GM18519 (cell line): Measurements from ENCODE around the gene TGFB2.
"Not testable (repeated sequence)": the region's sequence is repeated elsewhere in the genome, so short reads cannot be mapped to it uniquely, and the experiment has no call there.

Experiments
- ATAC-seq: cut with Tn5 transposase; IDR thresholded peaks from one replicate; pipeline ENCODE4 v1.9.1; 2021; ENCODE audit warnings: mild to moderate bottlenecking, moderate library complexity; ENCODE audit not compliant: unreplicated experiment, low FRiP score

The TGFB2 gene

DNA sequence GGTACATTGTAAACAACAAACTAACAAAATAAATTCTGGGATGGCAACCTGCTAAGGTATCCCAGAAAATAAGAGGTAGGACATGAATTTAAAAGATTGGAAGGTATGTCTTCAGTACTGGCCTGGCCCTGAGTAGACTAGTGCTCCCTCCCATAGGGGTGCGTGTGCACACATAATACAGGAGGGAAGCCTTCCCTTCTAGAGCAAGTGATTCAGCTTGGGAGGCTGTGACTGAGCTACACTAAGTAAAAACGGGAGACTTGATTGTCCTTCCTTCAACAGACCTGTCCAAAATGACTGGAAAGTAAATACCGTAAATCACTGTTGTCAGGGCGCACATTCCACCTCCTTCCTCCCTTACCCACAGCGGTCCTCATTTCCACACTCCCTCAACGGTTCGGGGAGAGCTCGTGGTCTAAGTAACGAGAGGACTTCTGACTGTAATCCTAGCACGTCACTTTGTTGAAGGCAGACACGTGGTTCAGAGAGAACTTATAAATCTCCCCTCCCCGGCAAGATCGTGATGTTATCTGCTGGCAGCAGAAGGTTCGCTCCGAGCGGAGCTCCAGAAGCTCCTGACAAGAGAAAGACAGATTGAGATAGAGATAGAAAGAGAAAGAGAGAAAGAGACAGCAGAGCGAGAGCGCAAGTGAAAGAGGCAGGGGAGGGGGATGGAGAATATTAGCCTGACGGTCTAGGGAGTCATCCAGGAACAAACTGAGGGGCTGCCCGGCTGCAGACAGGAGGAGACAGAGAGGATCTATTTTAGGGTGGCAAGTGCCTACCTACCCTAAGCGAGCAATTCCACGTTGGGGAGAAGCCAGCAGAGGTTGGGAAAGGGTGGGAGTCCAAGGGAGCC lies at the start of gene TGFB2:
Gene TGFB2 (plus strand): TSS at position 523 of the 859 bp plus-strand sequence. CDS start 1,366 bp downstream, outside the sequence.
- peak; percentile 33 for ATAC-seq

DNA sequence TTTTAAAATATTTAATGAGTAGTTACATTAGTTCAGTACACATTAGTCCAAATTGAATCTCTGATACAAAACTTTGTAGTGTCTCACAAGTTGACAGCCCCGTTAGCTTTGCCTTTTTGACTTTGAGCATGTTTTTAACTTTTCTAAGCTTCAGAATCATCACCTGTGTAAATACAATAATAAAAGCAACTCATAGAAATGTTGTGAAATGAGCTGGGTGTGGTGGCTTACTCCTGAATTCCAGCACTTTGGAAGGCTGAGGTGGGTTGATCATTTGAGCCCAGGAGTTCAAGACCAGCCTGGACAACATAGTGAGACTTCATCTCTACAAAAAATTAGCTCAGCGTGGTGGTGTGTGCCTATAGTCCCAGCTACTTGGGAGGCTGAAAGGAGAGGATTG lies 49.0 kb upstream of the TGFB2 start:
- no peak for ATAC-seq

DNA sequence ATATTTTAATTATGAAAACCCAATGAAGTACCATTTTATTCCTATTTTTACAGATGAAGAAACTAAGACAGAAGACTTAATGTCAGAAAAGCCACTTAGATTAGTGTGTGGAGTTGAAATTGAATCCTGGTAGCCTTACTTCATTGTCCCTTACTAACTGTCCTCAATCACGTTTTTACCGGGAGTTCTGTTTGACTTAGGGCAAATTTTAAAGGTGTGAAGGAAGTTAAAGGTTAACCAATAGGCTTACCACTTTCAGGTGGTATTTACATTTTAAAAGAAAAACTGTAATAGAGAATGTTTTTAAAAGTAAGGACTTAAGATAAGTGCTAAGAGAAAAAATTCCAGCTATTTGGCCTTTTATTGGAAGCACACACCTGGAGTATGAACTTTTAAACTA lies 47.7 kb upstream of the TGFB2 start:
- ATAC-seq: no peak

DNA sequence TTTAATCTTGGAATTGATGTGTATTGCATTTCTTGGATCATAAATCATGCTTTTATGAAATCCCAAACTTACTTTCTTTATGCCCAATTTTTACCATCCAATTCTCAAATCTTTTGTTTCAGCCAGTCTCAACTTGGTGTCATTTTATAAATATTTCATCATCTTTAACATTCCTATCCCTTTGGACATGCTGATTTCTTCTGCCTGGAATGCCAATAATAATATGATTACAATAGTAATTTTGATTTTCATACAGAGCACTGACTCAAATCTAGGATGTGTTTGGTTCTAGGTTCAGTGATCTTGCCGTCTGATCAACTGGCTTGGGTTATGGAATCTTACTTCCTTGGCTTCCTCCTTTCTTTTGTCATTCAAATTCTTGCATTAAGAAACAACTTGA lies 47.3 kb upstream of the TGFB2 start:
- ATAC-seq: no peak

DNA sequence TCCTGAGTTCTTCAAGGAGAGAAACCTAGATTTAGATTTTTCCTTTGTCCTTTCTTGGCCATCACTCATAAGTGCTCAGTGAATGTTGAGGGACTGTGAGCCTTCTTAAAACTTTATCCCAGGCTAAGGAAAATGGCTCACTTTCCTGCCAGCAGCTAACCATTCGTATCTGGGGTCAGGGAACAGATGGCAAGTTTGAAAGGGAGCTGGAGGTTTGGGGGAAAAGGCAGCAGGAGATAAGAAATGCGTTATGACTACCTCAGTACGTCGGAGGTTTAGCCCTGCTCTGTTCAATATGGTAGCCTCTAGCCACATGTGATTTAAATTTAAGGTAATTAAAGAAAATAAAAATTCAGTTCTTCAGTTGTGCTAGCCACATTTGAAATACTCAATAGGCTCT lies 46.7 kb upstream of the TGFB2 start:
- ATAC-seq: no peak

DNA sequence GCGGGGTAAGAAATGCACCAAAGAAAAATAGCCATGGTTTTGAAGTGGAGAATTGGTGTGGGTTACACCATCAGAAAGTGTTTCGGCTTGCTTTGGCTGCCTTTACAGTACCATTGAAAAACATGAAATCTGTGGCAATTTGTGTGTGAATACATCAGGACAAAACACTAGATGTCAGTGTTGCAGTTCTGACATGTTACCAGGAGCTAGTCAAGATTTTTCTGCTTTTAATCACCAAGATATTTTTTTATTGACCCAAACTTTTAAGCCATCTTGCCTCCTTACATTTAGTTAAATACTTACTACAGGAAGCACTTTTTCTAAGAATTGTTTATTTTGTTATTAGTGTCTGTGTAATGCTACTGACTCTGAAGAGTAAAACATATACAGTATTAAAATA lies 45.7 kb upstream of the TGFB2 start:
- ATAC-seq: peak; percentile 56

DNA sequence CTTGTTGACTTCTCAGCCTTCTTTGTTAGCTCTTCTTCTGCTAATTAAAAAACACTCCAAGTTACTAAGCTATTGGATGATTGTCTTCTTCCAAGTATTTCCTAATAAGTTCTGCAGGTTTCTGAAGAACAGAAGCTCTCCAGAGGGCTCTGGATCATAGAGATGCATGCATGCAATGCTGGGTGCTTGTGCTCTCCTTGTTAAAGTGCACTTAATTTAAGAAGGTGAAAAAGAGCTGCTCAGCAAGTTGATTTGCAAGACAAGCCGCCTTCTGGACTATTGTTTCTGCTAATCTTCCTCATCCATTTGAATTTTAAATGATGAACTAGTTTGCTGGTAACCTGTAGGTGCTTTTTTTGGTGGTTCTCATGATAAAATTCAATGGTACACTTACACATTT lies 43.9 kb upstream of the TGFB2 start:
- no peak for ATAC-seq

DNA sequence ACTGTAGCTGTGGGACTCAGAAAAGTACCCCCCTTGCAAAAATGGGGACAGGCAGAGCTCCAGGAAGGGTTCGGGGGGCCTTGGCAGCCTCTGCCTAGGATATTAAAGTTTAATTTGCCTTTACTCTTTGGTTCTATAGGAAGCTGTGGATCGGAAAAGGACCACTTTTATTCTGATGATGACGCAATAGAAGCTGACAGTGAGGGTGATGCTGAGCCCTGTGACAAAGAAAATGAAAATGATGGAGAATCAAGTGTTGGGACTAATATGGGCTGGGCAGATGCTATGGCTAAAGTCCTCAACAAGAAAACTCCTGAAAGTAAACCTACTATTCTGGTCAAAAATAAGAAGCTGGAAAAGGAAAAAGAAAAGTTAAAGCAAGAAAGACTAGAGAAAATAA lies 43.0 kb upstream of the TGFB2 start:
- ATAC-seq: no peak

DNA sequence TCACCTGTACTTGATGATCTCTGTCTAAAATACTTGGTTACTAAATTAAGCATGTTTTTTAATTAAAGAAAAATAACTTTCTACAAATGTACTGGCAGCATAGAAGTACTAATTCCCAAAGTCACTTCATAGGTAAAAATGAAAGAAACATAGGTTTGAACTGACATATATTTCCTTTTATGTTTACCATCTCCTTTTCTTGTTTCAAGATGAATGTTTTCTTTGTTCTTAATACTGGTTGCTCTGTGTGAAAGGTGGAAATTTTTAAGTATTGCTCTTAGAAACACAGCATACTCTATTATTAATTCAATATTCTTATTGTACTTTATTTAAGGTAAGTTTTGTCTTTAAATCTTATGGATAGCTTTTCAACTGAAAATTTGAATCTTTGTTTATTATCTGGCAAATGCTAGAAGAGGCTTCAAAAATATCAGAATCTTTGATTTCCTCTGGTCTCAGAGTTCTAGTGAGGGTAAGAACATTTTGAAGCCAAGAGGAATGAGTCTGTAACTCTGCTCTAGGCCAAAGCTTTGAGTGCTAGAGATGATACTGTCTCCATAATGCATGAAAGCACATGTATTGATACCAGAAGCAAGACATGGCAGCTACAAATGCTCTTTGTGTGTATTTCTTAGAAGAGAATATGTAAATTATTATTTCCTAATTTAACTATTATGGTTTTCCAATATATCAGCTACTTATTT lies 41.8 kb upstream of the TGFB2 start:
- no peak for ATAC-seq

DNA sequence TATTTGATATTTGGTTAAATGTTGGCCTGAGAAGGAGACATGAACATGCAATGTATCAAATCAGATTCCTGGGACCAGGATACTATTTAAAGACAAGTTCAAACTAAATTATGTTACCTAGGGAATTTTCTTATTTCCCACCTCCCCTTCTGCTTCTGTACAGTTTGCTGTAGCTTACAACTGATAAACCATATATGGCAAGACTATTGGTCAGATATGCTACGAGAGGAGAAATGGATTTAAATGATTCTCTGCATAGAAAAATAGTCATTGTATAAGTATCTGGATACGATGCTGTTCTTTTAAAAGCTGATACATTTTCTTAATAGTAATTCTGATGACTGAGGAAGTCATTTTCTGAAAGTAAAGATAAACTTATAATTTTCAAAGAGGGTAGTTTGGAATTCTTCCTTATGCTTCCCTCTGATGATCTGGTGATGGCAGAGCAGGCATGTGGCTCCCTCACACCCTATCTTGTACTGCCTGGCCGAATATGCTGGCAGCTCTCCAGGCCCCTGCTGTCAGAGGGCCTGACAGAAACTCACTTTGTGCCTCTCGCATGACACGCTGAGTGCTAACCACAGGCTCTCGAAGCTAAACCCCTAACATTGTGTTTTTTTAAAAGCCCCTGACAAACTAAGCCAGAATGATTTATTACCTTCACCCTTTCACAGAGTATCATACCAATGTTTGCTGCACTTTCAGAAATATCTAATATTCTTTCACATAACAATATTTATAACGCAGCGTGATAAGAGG lies 40.7 kb upstream of the TGFB2 start:
- no peak for ATAC-seq

DNA sequence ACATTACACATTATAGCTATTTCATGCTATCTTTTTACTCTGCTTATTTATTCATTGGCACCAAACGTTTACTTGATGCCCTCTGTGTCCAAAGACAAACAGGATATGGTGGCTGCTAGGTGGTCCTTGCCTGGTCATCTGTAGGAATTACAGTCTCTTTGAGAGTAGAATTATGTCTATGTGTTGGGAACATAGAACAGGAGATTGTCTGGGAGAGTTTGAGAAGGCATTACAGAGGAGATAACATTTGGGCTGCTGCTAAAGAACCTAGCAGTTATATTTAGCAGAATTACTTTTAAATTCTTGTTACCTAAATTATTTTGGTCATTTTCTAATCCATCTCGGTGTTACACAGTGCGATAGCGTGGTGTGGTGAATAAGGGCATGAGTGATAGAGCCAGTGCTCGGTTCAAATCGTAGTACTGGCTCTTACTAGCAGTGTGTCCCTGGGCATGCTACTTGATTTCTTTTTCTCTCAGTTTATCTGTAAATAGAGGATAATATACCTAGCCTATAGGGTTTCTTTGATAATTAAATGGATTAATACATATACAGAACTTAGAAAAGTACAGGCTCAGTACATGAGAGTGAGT lies 39.6 kb upstream of the TGFB2 start:
- no peak for ATAC-seq

DNA sequence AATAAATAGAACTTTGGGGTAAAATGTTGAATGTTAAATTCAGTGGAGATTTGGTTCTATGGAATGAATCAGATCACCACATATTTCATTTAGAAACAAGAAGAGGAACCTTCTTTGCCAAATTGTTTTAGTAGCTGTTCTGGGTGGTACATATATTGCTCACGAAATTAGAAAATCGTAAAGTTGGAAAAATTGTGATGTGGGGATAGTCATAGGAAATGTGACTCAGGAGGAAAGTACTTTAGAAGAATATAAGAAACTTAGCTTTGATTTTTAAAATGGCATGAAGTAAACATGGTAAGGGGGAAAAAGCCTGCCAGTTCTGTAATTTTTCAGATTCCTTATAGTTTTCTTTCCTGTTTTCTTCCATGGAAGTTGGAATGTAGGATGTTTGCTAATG lies 32.6 kb upstream of the TGFB2 start:
- no peak for ATAC-seq

DNA sequence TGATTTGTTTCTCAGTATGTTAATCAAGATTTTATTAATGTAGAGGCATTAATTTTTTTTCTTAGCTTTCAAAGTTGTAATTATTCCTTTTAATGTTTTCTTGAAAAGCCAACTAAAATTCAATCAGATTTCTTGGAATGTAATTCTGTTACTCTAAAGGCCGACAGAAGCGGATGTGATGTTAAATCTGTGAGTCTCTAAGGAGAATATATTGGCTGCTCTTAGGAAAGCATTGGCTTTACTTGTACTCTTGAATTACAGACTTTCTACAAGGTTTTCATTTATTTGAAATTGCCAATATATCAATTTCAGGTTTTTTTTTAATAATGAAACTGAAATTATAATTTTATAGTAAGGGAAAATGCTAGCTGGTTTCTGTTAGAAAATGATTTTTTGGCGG lies 30.8 kb upstream of the TGFB2 start:
- no peak for ATAC-seq

DNA sequence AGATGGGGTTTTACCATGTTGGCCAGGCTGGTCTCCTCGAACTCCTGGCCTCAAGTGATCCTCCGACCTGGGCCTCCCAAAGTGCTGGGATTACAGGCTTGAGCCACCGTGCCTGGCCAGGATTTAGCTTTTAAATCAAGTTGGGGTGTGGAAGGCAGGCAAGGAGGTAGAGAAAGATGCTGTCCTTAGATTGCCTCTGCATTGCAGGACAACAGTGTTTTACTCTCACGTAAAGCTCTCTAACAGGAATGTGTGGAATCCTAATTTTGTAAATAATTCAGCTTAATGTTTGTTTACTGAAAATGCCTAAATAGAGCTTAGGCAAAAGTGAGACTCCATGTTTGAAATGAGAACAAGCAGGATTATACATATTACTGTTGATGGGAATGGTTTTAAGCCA lies 29.5 kb upstream of the TGFB2 start:
- no peak for ATAC-seq

DNA sequence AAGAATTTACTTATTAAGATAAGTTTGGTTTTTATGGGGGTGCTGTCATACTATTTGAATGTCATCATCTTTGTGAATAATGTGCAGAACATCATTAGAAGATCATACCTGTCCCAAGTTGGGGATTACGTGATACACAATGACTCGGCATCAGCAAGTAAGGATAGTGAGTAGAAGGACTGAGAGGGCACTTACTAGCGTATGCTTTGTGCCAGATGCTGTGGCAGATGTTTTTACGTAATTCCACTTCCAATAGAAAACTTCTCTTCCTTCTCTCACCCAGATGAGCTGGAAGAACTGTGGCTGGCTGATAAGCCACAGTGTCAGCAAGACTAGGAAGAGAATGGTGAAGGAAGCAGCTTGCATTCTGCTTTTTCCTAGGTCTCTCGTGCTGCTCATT lies 28.1 kb upstream of the TGFB2 start:
- no peak for ATAC-seq

DNA sequence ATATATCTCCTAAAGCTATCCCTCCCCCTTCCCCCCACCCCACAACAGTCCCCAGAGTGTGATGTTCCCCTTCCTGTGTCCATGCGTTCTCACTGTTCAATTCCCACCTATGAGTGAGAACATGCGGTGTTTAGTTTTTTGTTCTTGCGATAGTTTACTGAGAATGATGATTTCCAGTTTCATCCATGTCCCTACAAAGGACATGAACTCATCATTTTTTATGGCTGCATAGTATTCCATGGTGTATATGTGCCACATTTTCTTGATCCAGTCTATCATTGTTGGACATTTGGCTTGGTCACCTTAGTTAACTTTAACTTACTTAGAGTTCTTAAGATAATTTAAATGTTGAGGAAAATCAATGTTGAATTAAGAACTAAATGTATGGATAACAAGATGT lies 25.0 kb upstream of the TGFB2 start:
- ATAC-seq: not testable (repeated sequence)

DNA sequence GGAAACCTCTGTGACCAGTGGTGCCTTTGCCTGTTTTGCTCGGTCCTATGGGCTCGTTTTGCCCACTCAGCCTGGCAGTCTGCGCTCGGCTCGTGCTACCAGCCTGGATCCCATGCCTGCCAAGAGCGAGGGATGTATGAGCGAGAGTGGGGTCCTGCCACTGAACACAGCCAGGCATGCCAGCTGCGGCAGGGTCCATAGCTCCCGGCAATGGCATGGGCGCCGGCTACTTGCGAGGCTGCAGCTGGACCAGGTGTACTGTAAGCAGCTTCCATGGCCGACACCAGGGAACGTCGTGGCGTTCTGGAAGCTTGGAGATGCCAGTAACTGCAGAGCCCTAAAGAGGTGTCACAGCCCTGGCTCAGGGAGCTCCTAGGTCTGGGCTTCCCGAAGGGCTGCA lies 22.4 kb upstream of the TGFB2 start:
- ATAC-seq: no peak

DNA sequence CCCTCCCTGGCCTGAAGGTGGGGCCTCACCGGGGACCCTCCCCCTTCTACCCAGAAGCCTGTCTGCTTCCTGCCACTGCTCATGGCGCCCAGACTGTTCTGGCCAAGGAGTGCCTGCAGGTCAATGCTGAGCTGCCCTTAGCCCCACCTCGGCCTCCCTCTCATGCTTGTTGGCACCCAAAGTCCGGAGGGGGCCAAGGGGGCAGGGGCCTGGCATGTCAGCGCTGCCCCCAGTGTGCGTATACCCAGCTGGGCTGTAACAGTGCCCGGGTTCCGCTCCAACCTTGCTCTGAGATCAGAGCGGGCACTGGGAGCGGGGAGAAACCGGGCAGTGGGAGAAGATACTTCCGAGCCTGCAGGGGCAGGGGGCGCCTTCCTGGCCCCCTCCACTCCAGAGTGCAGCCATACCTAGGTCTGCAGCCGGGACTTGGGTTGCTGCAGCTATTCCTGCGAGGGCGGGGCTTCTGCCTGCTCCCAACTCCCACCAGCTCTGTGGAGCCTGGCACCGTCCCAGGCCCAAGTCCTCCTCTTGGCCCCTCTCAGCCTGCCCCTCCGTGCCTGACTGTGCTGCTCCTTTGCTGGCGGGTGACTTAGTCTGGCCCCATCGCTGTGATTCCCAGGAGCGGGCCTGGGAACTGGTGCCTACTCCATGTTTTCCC lies 21.4 kb upstream of the TGFB2 start:
- no peak for ATAC-seq

DNA sequence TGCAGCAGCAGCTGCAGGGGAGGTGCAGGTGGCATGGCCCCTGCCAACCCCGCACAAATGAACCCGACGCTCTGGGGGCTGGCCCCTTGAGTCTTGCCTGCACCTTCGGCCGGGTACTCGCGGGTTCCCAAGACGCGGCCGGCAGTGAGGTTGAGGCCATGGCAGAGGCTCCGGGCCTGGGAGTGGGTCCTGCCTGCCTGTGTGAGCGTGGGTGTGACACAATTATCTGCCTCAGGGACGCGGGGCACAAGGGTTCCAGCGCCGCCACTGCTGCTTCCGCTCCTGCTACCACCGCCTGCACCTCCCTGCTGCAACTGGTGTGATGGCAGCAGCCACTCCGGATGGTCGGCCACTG lies 20.9 kb upstream of the TGFB2 start:
- no peak for ATAC-seq

DNA sequence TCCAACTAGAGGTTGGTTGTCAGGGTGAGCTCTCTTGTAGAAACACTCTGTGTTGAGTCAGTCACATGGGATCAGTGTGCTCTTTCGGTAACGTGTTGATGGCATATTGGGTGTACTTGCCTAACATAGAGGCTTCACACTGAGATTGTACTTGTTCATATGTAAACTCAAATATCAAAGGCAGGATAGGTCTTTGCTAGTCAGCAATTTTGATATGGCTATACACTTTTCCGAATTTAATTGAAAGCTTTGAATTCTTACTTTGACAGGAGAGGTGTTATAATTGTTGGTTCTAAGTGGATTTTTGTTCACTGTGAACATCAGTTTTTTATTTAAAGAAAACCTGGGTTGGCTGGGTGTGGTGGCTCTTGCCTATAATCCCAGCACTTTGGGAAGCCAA lies 16.4 kb upstream of the TGFB2 start:
- ATAC-seq: no peak
